Thyroid gland (tissue), 4 donors: ENCODE measurements around the gene LAMA2.

ENCODE experiments used
- POLR2A ChIP-seq, 2 donors: fragments of 450-650 bp; IDR thresholded peaks; one replicate each; pipeline ENCODE4 v1.6.1; 2017; ENCODE audit warnings: antibody characterized with exemption in 2 of 2, mild to moderate bottlenecking in 2 of 2, moderate library complexity in 1 of 2
- TF ChIP-seq, protein P1 (sequence below), 6 experiments: fragments of 200-600 bp in 3 of 6; fragments of 450-650 bp in 3 of 6; sonication (generic) in 3 of 6; IDR thresholded peaks; one replicate each; pipeline ENCODE4 v1.5.1; 2016 to 2019; ENCODE audit warnings: antibody characterized with exemption in 6 of 6, mild to moderate bottlenecking in 2 of 6, inconsistent platforms in 1 of 6, moderate library complexity in 1 of 6

DNA sequence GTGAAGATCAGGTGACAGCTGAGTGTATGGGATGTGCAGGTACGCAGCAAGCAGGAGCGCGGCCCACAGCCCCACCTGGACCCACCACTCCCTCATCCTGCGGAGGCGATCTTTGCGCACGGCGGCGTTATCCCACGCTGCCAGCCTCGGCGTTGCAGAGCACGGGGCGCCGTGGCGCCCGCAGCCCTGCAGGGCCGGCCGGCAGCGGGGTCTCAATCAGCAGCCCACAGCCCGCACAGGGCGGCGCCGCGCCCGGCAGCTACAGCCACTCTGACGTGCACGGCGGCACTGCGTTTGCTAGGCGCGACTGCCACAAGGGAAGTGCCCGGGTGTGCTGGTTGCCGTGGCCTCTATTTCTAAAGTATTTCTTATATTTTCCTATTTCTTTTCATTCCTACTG, 46.9 kb downstream of the LAMA2 start:
- TF ChIP-seq, protein P1, sequence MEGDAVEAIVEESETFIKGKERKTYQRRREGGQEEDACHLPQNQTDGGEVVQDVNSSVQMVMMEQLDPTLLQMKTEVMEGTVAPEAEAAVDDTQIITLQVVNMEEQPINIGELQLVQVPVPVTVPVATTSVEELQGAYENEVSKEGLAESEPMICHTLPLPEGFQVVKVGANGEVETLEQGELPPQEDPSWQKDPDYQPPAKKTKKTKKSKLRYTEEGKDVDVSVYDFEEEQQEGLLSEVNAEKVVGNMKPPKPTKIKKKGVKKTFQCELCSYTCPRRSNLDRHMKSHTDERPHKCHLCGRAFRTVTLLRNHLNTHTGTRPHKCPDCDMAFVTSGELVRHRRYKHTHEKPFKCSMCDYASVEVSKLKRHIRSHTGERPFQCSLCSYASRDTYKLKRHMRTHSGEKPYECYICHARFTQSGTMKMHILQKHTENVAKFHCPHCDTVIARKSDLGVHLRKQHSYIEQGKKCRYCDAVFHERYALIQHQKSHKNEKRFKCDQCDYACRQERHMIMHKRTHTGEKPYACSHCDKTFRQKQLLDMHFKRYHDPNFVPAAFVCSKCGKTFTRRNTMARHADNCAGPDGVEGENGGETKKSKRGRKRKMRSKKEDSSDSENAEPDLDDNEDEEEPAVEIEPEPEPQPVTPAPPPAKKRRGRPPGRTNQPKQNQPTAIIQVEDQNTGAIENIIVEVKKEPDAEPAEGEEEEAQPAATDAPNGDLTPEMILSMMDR (IDR thresholded peaks at IDR 0.05) = no peak
- TF ChIP-seq POLR2A (IDR thresholded peaks at IDR 0.05) = no peak
